ENCODE measurements around the gene NUDT17. TPM values are rescaled to one million over a fixed set of nuclear protein-coding genes. Genes with fewer than 3 reads are reported as not detected.

The NUDT17 gene
- total and polyA plus RNA-seq, 7 donors: 1.4 to 2.9 (median 1.8) TPM

DNA sequence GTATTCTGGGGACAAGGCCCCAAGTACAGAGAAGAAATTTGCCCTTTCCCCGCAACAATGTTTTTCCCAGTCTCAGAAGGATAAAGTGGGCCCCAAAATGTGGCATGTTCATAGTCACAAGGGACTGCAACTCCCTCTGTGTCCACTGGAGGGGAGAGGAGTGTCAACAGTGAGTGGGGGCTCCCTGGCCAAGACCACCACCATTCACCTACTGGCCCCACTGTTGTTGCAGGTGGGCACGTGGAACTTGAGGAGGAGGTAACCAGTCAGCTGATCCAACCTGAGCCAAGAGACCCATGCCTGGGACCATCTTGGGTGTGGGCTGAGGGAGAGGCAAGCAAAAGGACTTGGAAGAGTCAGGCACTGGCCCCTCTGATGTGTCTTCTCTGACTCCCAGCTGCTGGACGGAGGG lies 777 bp downstream of the NUDT17 start:
- DNase-seq: no peak
- intact Hi-C loops (cut with DNase I): loop anchor here (5.0 kb wide), 2 partner anchors 66 to 166 kb away; partner anchors contain the start of gene ITGA10 (in 1 of the 2)
- Histone ChIP-seq H3K27me3 (ENCODE audit: insufficient read depth in 3 of 3, low read length in 2 of 3) (no peaks in the 10 kb centered on the region), H3K4me3 (peak overlapping the region; percentile 78), H3K27ac (peak overlapping the region; percentile 78), H3K4me1 (peaks cover 10% of the 10 kb centered on the region), H3K9me3 (no peaks in the 10 kb centered on the region), H3K36me3 (ENCODE audit: insufficient read depth in 1 of 2, low read depth in 1 of 2) (peaks cover 14 to 64% of the 10 kb centered on the region in 2 donors)
- TF ChIP-seq, protein P1, sequence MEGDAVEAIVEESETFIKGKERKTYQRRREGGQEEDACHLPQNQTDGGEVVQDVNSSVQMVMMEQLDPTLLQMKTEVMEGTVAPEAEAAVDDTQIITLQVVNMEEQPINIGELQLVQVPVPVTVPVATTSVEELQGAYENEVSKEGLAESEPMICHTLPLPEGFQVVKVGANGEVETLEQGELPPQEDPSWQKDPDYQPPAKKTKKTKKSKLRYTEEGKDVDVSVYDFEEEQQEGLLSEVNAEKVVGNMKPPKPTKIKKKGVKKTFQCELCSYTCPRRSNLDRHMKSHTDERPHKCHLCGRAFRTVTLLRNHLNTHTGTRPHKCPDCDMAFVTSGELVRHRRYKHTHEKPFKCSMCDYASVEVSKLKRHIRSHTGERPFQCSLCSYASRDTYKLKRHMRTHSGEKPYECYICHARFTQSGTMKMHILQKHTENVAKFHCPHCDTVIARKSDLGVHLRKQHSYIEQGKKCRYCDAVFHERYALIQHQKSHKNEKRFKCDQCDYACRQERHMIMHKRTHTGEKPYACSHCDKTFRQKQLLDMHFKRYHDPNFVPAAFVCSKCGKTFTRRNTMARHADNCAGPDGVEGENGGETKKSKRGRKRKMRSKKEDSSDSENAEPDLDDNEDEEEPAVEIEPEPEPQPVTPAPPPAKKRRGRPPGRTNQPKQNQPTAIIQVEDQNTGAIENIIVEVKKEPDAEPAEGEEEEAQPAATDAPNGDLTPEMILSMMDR (IDR thresholded peaks at IDR 0.05): peak; percentile 53
- peak; percentile 46 to 65 (median 54) for ATAC-seq
- WGBS, 3 donors: 76 to 81% (median 79%) methylated on average over 3 of the region's 3 CpGs

DNA sequence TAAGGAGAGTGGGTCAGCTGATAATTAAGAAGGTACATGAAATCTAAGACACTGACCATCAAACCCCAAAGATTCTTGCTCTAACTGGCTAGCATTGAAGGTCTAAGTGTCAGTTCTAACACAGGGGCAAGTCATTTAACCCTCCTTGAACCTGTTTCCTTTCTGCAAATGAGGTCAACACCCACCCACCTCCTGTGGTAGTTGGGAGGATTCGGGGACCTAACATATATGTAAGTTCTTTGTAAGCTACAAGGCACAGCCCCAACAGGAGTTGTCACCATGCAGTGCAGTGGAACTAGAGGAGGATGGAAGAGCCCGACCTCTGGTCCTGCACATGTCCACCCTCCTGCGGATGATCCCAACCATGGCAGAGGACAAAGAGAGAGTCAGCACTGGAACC lies 2.4 kb downstream of the NUDT17 start:
- H3K27me3 ChIP-seq (ENCODE audit: insufficient read depth in 3 of 3, low read length in 2 of 3): no peaks in the 10 kb centered on the region
- no peaks in the 10 kb centered on the region for H3K9me3 ChIP-seq
- TF ChIP-seq, protein P1 (IDR thresholded peaks at IDR 0.05): no peak
- H3K27ac ChIP-seq: no peak overlapping the region
- no peak for ATAC-seq
- H3K36me3 ChIP-seq (ENCODE audit: insufficient read depth in 1 of 2, low read depth in 1 of 2): peaks cover 9 to 64% of the 10 kb centered on the region in 2 donors
- DNase-seq: no peak
- peaks cover 10% of the 10 kb centered on the region for H3K4me1 ChIP-seq
- 67 to 77% (median 76%) methylated on average over 3 of the region's 3 CpGs for WGBS, 3 donors
- H3K4me3 ChIP-seq: no peak overlapping the region
- intact Hi-C loops (cut with DNase I): loop anchor here (5.0 kb wide), 2 partner anchors 64 to 164 kb away; partner anchors contain the start of gene ITGA10 (in 1 of the 2)

DNA sequence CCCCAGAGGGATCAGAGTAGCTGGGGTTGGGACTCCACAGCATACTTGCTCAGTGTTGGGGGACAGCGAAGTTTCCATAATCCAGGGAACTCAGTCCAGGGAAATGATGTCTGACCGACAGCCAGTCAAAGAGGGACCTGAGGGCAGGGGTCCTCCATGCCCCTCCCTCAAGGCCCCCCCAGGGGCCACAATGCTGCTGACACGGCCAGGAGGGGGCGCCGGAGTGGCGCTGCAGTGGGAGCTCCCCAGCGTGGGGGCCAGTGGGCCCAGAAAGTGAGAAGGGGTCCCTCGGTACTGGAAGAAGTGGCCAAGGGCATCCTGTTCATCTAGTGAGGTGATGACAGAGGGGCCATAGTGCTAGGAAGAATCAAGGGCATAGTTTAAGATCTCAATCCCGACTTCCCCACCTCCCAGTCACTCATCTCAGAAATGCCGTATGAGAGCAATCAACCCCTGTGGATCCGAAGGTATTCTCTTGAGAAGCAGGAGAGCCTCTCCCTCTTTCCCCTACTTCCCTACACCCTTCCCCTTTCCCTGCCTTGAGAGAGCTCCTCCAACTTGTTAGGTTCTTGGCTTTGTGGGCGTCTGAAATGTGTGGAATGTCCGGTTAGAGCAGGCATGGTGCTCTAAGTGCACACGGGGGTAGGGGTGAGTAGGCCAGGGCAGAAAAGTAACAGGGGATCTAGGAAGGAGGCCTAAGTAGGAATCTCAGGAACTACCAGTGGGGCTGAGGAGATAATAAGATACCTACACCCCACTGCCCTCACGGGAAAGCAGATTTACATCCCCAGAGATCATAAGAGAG lies 4.1 kb downstream of the NUDT17 start:
- 75% methylated on average over 15 of the region's 15 CpGs for WGBS, 3 donors
- intact Hi-C loops (cut with DNase I): loop anchor here (5.0 kb wide), 2 partner anchors 63 to 163 kb away; partner anchors contain the start of gene ITGA10 (in 1 of the 2)
- Histone ChIP-seq H3K4me1 (peaks cover 10% of the 10 kb centered on the region), H3K9me3 (no peaks in the 10 kb centered on the region), H3K27ac (no peak overlapping the region), H3K27me3 (ENCODE audit: insufficient read depth in 3 of 3, low read length in 2 of 3) (no peaks in the 10 kb centered on the region), H3K4me3 (no peak overlapping the region), H3K36me3 (ENCODE audit: insufficient read depth in 1 of 2, low read depth in 1 of 2) (peaks cover 7 to 69% of the 10 kb centered on the region in 2 donors)
- DNase-seq (no peak), ATAC-seq (no peak)
- TF ChIP-seq, protein P1 (IDR thresholded peaks at IDR 0.05): no peak

DNA sequence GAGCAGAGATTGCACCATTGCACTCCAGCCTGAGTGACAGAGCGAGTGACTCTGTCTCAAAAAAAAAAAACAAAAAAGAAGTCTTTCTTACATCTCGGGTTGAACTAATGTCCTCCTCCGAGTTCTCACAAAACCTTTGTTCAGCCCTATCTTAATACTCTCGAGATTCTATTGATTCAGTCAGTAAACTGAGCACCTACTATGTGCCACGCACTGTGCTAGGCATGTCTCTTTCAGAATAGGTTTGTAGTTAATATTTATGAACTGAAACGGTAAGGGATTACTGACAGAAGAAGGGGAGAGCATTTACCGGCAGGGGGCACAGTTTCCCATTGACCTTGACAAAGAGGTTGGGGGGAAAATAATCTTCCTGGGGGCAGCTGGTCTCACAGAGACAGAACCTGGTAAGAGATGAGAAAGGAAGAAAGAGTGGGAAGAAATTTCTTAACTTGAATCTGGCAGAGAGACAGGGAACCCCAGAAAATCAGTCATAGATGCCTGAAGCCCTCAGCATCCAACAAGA lies 10.1 kb downstream of the NUDT17 start:
- H3K4me3 ChIP-seq: no peak overlapping the region
- H3K9me3 ChIP-seq: no peaks in the 10 kb centered on the region
- peaks cover 8 to 67% of the 10 kb centered on the region in 2 donors for H3K36me3 ChIP-seq (ENCODE audit: insufficient read depth in 1 of 2, low read depth in 1 of 2)
- no peak overlapping the region for H3K27ac ChIP-seq
- ATAC-seq: no peak
- no peak for DNase-seq
- WGBS, 3 donors: 82 to 87% (median 85%) methylated on average over 7 of the region's 7 CpGs
- intact Hi-C loops (cut with DNase I): loop anchor here in 1 of 2 donors (5.0 kb wide), 1 partner anchor 107 kb away; the partner anchor contains the start of genes ANKRD34A and POLR3GL
- no peaks in the 10 kb centered on the region for H3K27me3 ChIP-seq (ENCODE audit: insufficient read depth in 3 of 3, low read length in 2 of 3)
- peaks cover 5% of the 10 kb centered on the region for H3K4me1 ChIP-seq
- TF ChIP-seq, protein P1 (IDR thresholded peaks at IDR 0.05): no peak

Data from psoas muscle (tissue), 8 donors.